WTC11 (cell line): ENCODE data around the gene CCL4. TPM values are rescaled to one million over a fixed set of nuclear protein-coding genes. Genes with fewer than 3 reads are reported as not detected.

Source experiments
- ATAC-seq: fragments of 200-7000 bp; cut with Tn5 transposase; 2 replicates; pipeline ENCODE4 v1.10.0; 2021; ENCODE audit warnings: mild to moderate bottlenecking, moderate library complexity
- CTCF ChIA-PET: fragments of 300-600 bp; sonication (Branson Sonifier 250); formaldehyde crosslinking; loops from one replicate; lab custom pipeline; 2021; ENCODE audit warnings: antibody characterized with exemption; lab: Charles Lee
- POLR2A ChIA-PET: fragments of 350-600 bp; sonication (Branson Sonifier 250); formaldehyde crosslinking; loops from one replicate; lab custom pipeline; 2021; ENCODE audit warnings: antibody characterized with exemption; lab: Charles Lee
- DNase-seq: peaks from one replicate; pipeline ENCODE4 v3.0.0; 2021; ENCODE audit warnings: low spot score
- H3K27ac Mint-ChIP-seq: 2 replicates; pipeline ENCODE4 v1.8.0; 2021; ENCODE audit warnings: mixed read lengths
- H3K27me3 Mint-ChIP-seq: 2 replicates; pipeline ENCODE4 v1.8.0; 2021; ENCODE audit warnings: low read depth, mild to moderate bottlenecking, moderate library complexity, mixed read lengths
- H3K36me3 Mint-ChIP-seq: 2 replicates; pipeline ENCODE4 v1.8.0; 2021; ENCODE audit warnings: mixed read lengths
- H3K4me1 Mint-ChIP-seq: 2 replicates; pipeline ENCODE4 v1.8.0; 2022; ENCODE audit warnings: mixed read lengths
- H3K4me3 Mint-ChIP-seq: 2 replicates; pipeline ENCODE4 v1.8.0; 2021; ENCODE audit warnings: mild to moderate bottlenecking, moderate library complexity, mixed read lengths
- H3K9me3 Mint-ChIP-seq: 2 replicates; pipeline ENCODE4 v1.8.0; 2021; ENCODE audit warnings: mixed read lengths
- ATF1 ChIP-seq: sonication (generic); formaldehyde crosslinking; IDR thresholded peaks from 2 replicates; pipeline ENCODE4 v1.8.1; 2023; ENCODE audit warnings: mild to moderate bottlenecking, moderate library complexity, missing genetic modification reagents
- ATF6 ChIP-seq: sonication (generic); formaldehyde crosslinking; IDR thresholded peaks from 2 replicates; pipeline ENCODE4 v1.8.1; 2023; ENCODE audit warnings: mild to moderate bottlenecking, missing genetic modification reagents
- E2F4 ChIP-seq: sonication (generic); formaldehyde crosslinking; IDR thresholded peaks from 2 replicates; pipeline ENCODE4 v1.8.1; 2022; ENCODE audit warnings: low read depth, mild to moderate bottlenecking, moderate library complexity, missing genetic modification reagents, borderline replicate concordance
- ELF4 ChIP-seq: sonication (generic); formaldehyde crosslinking; IDR thresholded peaks from 2 replicates; pipeline ENCODE4 v1.8.1; 2022; ENCODE audit warnings: low read depth, mild to moderate bottlenecking, moderate library complexity, missing genetic modification reagents
- ESRRA ChIP-seq: sonication (generic); formaldehyde crosslinking; IDR thresholded peaks from 2 replicates; pipeline ENCODE4 v1.8.1; 2022; ENCODE audit warnings: mild to moderate bottlenecking, missing genetic modification reagents, borderline replicate concordance
- GTF2I ChIP-seq: fragments of 250-450 bp; sonication (Bioruptor Pico); conservative IDR thresholded peaks from 2 replicates; pipeline ENCODE4 v1.4.0; 2021; ENCODE audit warnings: mild to moderate bottlenecking
- JAZF1 ChIP-seq: fragments of 250-450 bp; sonication (Bioruptor Pico); IDR thresholded peaks from 2 replicates; pipeline ENCODE4 v1.9.0; 2021; ENCODE audit warnings: moderate library complexity, mild to moderate bottlenecking, inconsistent platforms
- KAT7 ChIP-seq: sonication (generic); formaldehyde crosslinking; IDR thresholded peaks from 2 replicates; pipeline ENCODE4 v1.8.1; 2023; ENCODE audit warnings: missing genetic modification reagents, mild to moderate bottlenecking, borderline replicate concordance
- NFATC4 ChIP-seq: fragments of 250-450 bp; sonication (Bioruptor Pico); IDR thresholded peaks from 2 replicates; pipeline ENCODE4 v1.9.0; 2021; ENCODE audit warnings: mild to moderate bottlenecking
- NFYB ChIP-seq: sonication (generic); formaldehyde crosslinking; conservative IDR thresholded peaks from 2 replicates; pipeline ENCODE4 v1.8.0; 2022; ENCODE audit warnings: low read depth, missing genetic modification reagents
- PRDM15 ChIP-seq: sonication (generic); formaldehyde crosslinking; IDR thresholded peaks from 2 replicates; pipeline ENCODE4 v1.8.0; 2022; ENCODE audit warnings: missing genetic modification reagents
- RORB ChIP-seq: fragments of 250-450 bp; sonication (Bioruptor Pico); IDR thresholded peaks from 2 replicates; pipeline ENCODE4 v1.9.0; 2021; ENCODE audit warnings: mild to moderate bottlenecking
- ZBTB21 ChIP-seq: sonication (generic); formaldehyde crosslinking; IDR thresholded peaks from 2 replicates; pipeline ENCODE4 v1.8.1; 2023; ENCODE audit warnings: mild to moderate bottlenecking, missing genetic modification reagents, borderline replicate concordance
- ZNF232 ChIP-seq: sonication (generic); formaldehyde crosslinking; IDR thresholded peaks from 2 replicates; pipeline ENCODE4 v1.8.0; 2022; ENCODE audit warnings: mild to moderate bottlenecking, missing genetic modification reagents
- ZNF396 ChIP-seq: fragments of 250-450 bp; sonication (Bioruptor Pico); IDR thresholded peaks from 2 replicates; pipeline ENCODE4 v1.8.0; 2021; ENCODE audit warnings: mild to moderate bottlenecking, moderate library complexity, borderline replicate concordance
- ZSCAN18 ChIP-seq: fragments of 250-450 bp; sonication (Bioruptor Pico); IDR thresholded peaks from 2 replicates; pipeline ENCODE4 v2.1.2; 2022; ENCODE audit warnings: mild to moderate bottlenecking, moderate library complexity
- total RNA-seq: library from RNA; stranded (reverse); gene quantifications from 3 replicates; pipeline ENCODE4 v1.2.3, GENCODE V29; 2021
- TF ChIP-seq, protein P1 (sequence below): sonication (generic); formaldehyde crosslinking; IDR thresholded peaks from 2 replicates; pipeline ENCODE4 v1.8.1; 2023; ENCODE audit warnings: mild to moderate bottlenecking, moderate library complexity, missing genetic modification reagents
- TF ChIP-seq, protein P2 (sequence below): fragments of 250-450 bp; sonication (Bioruptor Pico); IDR thresholded peaks from 2 replicates; pipeline ENCODE4 v1.9.0; 2021; ENCODE audit warnings: mild to moderate bottlenecking, borderline replicate concordance
- TF ChIP-seq, protein P3 (sequence below): sonication (generic); formaldehyde crosslinking; IDR thresholded peaks from 2 replicates; pipeline ENCODE4 v1.8.1; 2023; ENCODE audit warnings: mild to moderate bottlenecking, missing genetic modification reagents, moderate library complexity

CCL4 gene
- total RNA-seq, 1 experiment from 2014 or later: 0.48 TPM

GRCh38 chr17:36136036-36136435 is 32.4 kb downstream of the CCL4 start:
- Mint-ChIP-seq H3K36me3 (no peaks in the 10 kb centered on the region), H3K27ac (no peak overlapping the region), H3K4me3 (no peak overlapping the region), H3K9me3 (0 out of 2 replicates have a peak, but pooled peaks cover 3% of the 10 kb centered on the region), H3K4me1 (peaks cover 3% of the 10 kb centered on the region; the same call in 1 of the 2 replicates), H3K27me3 (no peaks in the 10 kb centered on the region; the same call in 1 of the 2 replicates)
- ChIA-PET POLR2A (no interaction called here), CTCF (interaction anchor here (0.9 to 2.5 kb wide), 2 partner anchors 13 to 63 kb away, joined by 3 to 14 read pairs; no protein-coding TSS in a partner anchor)
- ATAC-seq: no peak
- no peak for DNase-seq
- no peak for TF ChIP-seq ELF4 (CRISPR knock-in tag)
- TF ChIP-seq RORB (CRISPR knock-in tag): no peak
- no peak for TF ChIP-seq ZBTB21 (CRISPR knock-in tag)
- no peak for TF ChIP-seq ATF1 (CRISPR knock-in tag)
- TF ChIP-seq, protein P1, sequence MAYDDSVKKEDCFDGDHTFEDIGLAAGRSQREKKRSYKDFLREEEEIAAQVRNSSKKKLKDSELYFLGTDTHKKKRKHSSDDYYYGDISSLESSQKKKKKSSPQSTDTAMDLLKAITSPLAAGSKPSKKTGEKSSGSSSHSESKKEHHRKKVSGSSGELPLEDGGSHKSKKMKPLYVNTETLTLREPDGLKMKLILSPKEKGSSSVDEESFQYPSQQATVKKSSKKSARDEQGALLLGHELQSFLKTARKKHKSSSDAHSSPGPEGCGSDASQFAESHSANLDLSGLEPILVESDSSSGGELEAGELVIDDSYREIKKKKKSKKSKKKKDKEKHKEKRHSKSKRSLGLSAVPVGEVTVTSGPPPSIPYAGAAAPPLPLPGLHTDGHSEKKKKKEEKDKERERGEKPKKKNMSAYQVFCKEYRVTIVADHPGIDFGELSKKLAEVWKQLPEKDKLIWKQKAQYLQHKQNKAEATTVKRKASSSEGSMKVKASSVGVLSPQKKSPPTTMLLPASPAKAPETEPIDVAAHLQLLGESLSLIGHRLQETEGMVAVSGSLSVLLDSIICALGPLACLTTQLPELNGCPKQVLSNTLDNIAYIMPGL: no peak
- no peak for TF ChIP-seq JAZF1 (CRISPR knock-in tag)
- no peak for TF ChIP-seq ATF6 (CRISPR knock-in tag)

DNA sequence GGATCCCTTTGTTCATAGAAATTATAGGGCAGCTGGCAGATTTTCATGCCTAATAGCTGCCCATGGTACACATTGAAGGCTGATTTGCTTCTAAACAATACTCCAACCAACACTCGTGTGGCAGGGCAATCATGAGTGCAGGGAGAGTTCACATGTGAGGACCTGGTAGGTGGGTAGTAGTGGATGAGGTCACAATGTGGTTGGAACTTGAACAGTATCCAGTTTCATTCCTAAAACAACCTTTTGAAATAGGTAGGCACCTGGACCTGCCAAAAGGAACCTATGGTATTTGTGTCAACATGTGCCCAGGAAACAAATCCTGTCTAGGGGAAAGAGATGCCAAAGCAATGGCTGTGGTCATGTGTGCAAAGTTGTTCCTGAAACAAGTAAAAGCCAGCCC is 32.8 kb downstream of the CCL4 start:
- Mint-ChIP-seq H3K4me3 (no peak overlapping the region), H3K36me3 (no peaks in the 10 kb centered on the region), H3K9me3 (0 out of 2 replicates have a peak, but pooled peaks cover 4% of the 10 kb centered on the region), H3K27ac (no peak overlapping the region), H3K4me1 (peaks cover 2% of the 10 kb centered on the region; the same call in 1 of the 2 replicates), H3K27me3 (no peaks in the 10 kb centered on the region; the same call in 1 of the 2 replicates)
- CTCF ChIA-PET: interaction anchor here (0.9 to 2.5 kb wide), 2 partner anchors 13 to 64 kb away, joined by 3 to 14 read pairs; no protein-coding TSS in a partner anchor
- no peak for DNase-seq
- ATAC-seq: no peak
- POLR2A ChIA-PET: no interaction called here
- TF ChIP-seq NFATC4 (no peak), NFYB (CRISPR knock-in tag) (no peak), ESRRA (CRISPR knock-in tag) (no peak), ZSCAN18 (CRISPR knock-in tag) (no peak), KAT7 (CRISPR knock-in tag) (no peak), GTF2I (CRISPR knock-in tag) (no peak), PRDM15 (no peak), ZNF232 (CRISPR knock-in tag) (no peak), ZNF396 (CRISPR knock-in tag) (no peak), E2F4 (CRISPR knock-in tag) (no peak)
- TF ChIP-seq, protein P2, sequence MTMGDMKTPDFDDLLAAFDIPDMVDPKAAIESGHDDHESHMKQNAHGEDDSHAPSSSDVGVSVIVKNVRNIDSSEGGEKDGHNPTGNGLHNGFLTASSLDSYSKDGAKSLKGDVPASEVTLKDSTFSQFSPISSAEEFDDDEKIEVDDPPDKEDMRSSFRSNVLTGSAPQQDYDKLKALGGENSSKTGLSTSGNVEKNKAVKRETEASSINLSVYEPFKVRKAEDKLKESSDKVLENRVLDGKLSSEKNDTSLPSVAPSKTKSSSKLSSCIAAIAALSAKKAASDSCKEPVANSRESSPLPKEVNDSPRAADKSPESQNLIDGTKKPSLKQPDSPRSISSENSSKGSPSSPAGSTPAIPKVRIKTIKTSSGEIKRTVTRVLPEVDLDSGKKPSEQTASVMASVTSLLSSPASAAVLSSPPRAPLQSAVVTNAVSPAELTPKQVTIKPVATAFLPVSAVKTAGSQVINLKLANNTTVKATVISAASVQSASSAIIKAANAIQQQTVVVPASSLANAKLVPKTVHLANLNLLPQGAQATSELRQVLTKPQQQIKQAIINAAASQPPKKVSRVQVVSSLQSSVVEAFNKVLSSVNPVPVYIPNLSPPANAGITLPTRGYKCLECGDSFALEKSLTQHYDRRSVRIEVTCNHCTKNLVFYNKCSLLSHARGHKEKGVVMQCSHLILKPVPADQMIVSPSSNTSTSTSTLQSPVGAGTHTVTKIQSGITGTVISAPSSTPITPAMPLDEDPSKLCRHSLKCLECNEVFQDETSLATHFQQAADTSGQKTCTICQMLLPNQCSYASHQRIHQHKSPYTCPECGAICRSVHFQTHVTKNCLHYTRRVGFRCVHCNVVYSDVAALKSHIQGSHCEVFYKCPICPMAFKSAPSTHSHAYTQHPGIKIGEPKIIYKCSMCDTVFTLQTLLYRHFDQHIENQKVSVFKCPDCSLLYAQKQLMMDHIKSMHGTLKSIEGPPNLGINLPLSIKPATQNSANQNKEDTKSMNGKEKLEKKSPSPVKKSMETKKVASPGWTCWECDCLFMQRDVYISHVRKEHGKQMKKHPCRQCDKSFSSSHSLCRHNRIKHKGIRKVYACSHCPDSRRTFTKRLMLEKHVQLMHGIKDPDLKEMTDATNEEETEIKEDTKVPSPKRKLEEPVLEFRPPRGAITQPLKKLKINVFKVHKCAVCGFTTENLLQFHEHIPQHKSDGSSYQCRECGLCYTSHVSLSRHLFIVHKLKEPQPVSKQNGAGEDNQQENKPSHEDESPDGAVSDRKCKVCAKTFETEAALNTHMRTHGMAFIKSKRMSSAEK: no peak
- TF ChIP-seq, protein P3, sequence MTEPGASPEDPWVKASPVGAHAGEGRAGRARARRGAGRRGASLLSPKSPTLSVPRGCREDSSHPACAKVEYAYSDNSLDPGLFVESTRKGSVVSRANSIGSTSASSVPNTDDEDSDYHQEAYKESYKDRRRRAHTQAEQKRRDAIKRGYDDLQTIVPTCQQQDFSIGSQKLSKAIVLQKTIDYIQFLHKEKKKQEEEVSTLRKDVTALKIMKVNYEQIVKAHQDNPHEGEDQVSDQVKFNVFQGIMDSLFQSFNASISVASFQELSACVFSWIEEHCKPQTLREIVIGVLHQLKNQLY (CRISPR knock-in tag): no peak
